Kidney (tissue), 14 donors: Measurements from ENCODE around the gene RINT1. TPM values are rescaled to one million over a fixed set of nuclear protein-coding genes. Genes with fewer than 3 reads are reported as not detected.

Experiments
- DNase-seq, 5 donors: peaks; one replicate each; pipeline ENCODE4 v3.0.0-alpha.2; 2013 to 2020
- FAIRE-seq: peaks from 2 replicates; lab custom pipeline; 2012; peaks lifted over from hg19 to GRCh38; lab: Jason Lieb, UNC
- H3K27ac ChIP-seq, 2 donors: one replicate each; pipeline ENCODE4 v1.7.0; 2013; ENCODE audit warnings: low read depth in 2 of 2, low read length in 2 of 2, inconsistent platforms in 1 of 2
- H3K27me3 ChIP-seq: one replicate; pipeline ENCODE4 v1.7.1; 2013; ENCODE audit warnings: low read length, inconsistent platforms; ENCODE audit not compliant: control insufficient read depth, insufficient read depth
- H3K36me3 ChIP-seq, 3 donors: one replicate each; pipeline versions ENCODE4 v1.7.0 to v1.7.1; 2013; ENCODE audit warnings: low read length in 3 of 3, control low read depth in 1 of 3, inconsistent platforms in 1 of 3; ENCODE audit not compliant: insufficient read depth in 3 of 3, control insufficient read depth in 2 of 3
- H3K4me1 ChIP-seq, 3 donors: one replicate each; pipeline versions ENCODE4 v1.7.0 to v1.7.1; 2013; ENCODE audit warnings: low read length in 3 of 3, inconsistent platforms in 1 of 3, low read depth in 1 of 3; ENCODE audit not compliant: control insufficient read depth in 2 of 3, insufficient read depth in 2 of 3
- H3K4me3 ChIP-seq, 3 donors: one replicate each; pipeline versions ENCODE4 v1.7.0 to v1.8.1; 2013; ENCODE audit warnings: low read length in 3 of 3, control low read depth in 1 of 3, inconsistent platforms in 1 of 3
- H3K9ac ChIP-seq, 3 donors: one replicate each; pipeline versions ENCODE4 v1.7.0 to v1.7.1; 2013; ENCODE audit warnings: low read length in 3 of 3, control low read depth in 1 of 3, inconsistent platforms in 1 of 3
- H3K9me3 ChIP-seq, 3 donors: one replicate each; pipeline versions ENCODE4 v1.7.0 to v1.7.1; 2013; ENCODE audit warnings: low read length in 3 of 3, control low read depth in 1 of 3, inconsistent platforms in 1 of 3; ENCODE audit not compliant: control insufficient read depth in 2 of 3, insufficient read depth in 1 of 3
- intact Hi-C: fragments of 100-400 bp; cut with DNase I; formaldehyde crosslinking; loops from one replicate; pipeline ENCODE4 v1.11.1; 2022
- polyA plus RNA-seq: library from polyadenylated mRNA; stranded (reverse); fragments of 350-450 nt; fragmentation: Illumina TruSeq; extraction: RNeasy Lipid Tissue Mini Kit (QIAGEN cat#74804); gene quantifications from one replicate; pipeline ENCODE4 v1.2.3, GENCODE V29; 2014; ENCODE audit warnings: low read depth, low replicate concordance; ENCODE audit not compliant: insufficient read depth
- total RNA-seq: library from RNA; stranded (reverse); fragmentation: NEBNext Ultra II Directional; extraction: Animal tissue kit (Norgen Biotek cat#: 25700); gene quantifications from one replicate; pipeline ENCODE4 v1.2.1, GENCODE V29; 2021
- TF ChIP-seq, protein P1 (sequence below): IDR thresholded peaks from 3 replicates; pipeline ENCODE4 v1.5.1; 2012; ENCODE audit warnings: mild to moderate bottlenecking, moderate library complexity, borderline replicate concordance; ENCODE audit not compliant: insufficient read depth; ENCODE audit errors: extremely low read depth
- donor health status: control.
- donor health status: control.
- donor health status: control.
- donor health status: control.
- donor health status: control.
- donor health status: DM: yes; HTN: yes; CAD: no.
- donor health status: Normal renal cell carcinoma (clear cell type).

RINT1 gene
- total and polyA plus RNA-seq, 2 donors from 2014 or later = 7.1 to 14.2 TPM

DNA sequence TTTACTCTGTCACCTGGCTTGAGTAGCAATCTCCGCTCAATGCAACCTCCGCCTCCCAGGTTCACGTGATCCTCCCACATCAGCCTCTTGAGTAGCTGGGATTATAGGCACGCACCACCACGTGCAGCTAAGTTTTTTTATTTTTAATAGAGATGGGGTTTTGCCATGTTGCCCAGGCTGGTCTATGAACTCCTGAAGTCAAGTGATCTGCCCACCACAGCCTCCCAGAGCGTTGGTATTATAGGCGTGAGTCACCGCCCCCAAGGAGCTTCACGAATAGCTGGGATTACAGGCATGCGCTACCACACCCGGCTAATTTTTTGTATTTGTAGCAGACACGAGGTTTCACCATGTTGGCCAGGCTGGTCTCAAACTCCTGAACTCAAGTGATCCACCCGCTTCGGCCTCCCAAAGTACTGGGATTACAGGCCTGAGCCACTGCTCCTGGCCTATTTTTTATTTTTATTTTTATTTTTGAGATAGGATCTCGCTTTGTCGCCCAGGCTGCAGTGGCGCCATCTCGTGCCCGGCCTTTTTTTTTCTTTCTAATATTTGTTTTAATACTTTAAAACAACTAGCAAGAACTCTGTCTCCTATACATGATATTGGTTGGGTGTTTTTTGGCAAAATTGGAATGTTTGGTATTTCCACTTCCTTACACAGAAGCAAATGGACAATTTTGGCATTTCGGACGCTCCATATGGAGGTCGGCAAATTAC is 48.2 kb downstream of the RINT1 start:
- H3K27ac ChIP-seq = no peak overlapping the region
- no peaks in the 10 kb centered on the region for H3K36me3 ChIP-seq
- H3K4me3 ChIP-seq = no peak overlapping the region
- H3K9ac ChIP-seq = no peak overlapping the region
- intact Hi-C loops = no loop called here
- FAIRE-seq (no peak), DNase-seq (no peak)
- H3K9me3 ChIP-seq = no peaks in the 10 kb centered on the region
- peaks cover 0 to 4% (median 0%) of the 10 kb centered on the region in 3 donors for H3K4me1 ChIP-seq
- TF ChIP-seq, protein P1, sequence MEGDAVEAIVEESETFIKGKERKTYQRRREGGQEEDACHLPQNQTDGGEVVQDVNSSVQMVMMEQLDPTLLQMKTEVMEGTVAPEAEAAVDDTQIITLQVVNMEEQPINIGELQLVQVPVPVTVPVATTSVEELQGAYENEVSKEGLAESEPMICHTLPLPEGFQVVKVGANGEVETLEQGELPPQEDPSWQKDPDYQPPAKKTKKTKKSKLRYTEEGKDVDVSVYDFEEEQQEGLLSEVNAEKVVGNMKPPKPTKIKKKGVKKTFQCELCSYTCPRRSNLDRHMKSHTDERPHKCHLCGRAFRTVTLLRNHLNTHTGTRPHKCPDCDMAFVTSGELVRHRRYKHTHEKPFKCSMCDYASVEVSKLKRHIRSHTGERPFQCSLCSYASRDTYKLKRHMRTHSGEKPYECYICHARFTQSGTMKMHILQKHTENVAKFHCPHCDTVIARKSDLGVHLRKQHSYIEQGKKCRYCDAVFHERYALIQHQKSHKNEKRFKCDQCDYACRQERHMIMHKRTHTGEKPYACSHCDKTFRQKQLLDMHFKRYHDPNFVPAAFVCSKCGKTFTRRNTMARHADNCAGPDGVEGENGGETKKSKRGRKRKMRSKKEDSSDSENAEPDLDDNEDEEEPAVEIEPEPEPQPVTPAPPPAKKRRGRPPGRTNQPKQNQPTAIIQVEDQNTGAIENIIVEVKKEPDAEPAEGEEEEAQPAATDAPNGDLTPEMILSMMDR = no peak
- H3K27me3 ChIP-seq = no peaks in the 10 kb centered on the region

DNA sequence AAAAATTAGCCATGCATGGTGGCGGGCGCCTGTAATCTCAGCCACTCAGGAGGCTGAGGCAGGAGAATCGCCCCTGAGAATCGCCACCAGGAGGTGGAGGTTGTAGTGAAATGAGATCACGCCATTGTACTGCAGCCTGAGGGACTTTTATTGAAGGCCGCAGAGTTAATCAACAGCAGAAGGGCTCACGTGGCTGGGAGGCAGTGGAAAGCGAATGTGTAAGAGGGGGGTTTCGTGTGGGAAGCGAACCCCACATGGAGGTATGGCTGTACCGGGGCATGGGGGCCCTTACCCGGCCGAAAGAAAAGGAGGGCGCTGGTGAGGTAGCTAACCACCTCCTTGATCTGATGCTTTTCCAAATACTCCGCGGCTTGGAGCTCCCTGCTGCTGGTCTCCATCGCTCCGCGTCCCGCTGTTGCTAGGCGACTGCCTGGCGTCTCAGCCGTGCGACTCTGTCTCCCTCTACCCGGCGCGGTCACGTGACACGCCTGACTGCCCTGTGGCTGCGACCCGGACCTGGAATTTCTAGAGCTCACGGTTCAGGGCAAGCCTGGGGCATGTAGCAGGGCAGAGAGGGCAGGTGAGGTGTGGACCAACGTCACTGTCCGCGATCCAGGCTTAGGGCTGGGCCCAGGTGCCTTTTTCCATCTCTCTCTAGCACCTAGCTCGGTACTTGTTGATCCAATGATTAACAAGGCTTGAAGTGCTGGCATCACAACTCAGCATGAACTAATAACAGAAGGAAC is 49.2 kb downstream of the RINT1 start, which contains the start of gene EFCAB10:
EFCAB10 (minus strand) TSS at position 428 of the 746 bp plus-strand sequence; CDS start at position 398, 30 bp downstream.
- peak within 1 kb of the TSS in 1 of 3 donors; percentile 61 for H3K9ac ChIP-seq
- TF ChIP-seq, protein P1 = peak; percentile 10
- no peaks in the 10 kb centered on the region for H3K36me3 ChIP-seq
- DNase-seq = peak; percentile 88 to 94 (median 92)
- H3K4me1 ChIP-seq = peaks cover 0 to 4% (median 0%) of the 10 kb centered on the region in 3 donors
- peak within 1 kb of the TSS; percentile 36 to 63 (median 58) for H3K4me3 ChIP-seq
- H3K27me3 ChIP-seq = no peaks in the 10 kb centered on the region
- H3K9me3 ChIP-seq = no peaks in the 10 kb centered on the region
- H3K27ac ChIP-seq = no peak within 1 kb of the TSS
- intact Hi-C loops = no loop called here
- FAIRE-seq = no peak

DNA sequence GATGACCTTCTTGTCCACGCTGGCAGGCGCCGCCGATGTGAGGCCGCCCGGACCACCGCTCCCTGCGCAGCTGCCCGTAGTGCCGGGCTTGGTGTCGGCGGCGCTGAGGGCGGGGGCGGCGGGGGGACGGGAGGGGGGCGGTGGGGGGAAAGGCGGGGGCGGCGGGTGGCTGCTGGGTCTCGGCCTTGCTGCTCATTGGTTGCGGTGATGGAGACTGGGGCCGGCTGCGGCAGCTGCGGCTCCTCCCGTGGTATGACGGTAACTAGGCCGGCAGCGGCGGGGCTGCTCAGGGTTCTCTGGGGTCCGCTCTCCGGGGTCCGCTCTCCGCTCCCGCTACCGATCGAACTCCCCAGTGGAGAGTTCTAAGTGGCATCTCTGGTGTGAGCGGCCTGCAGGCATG is 51.1 kb downstream of the RINT1 start:
- Histone ChIP-seq H3K27me3 (no peaks in the 10 kb centered on the region), H3K9ac (no peak overlapping the region), H3K9me3 (no peaks in the 10 kb centered on the region), H3K4me3 (no peak overlapping the region), H3K27ac (no peak overlapping the region), H3K36me3 (no peaks in the 10 kb centered on the region), H3K4me1 (peaks cover 0 to 4% (median 0%) of the 10 kb centered on the region in 3 donors)
- TF ChIP-seq, protein P1 = no peak
- intact Hi-C loops = no loop called here
- FAIRE-seq (no peak), DNase-seq (no peak)
